ENCODE data around the gene SLC24A4.

Gene SLC24A4

GRCh38 chr14:92316176-92316575, 6.8 kb upstream of the SLC24A4 start:
- no peak for DNase-seq (ENCODE audit: extremely low read depth in 1 of 2, low read depth in 1 of 2)

GRCh38 chr14:92316937-92317336, 6.0 kb upstream of the SLC24A4 start:
- no peak for DNase-seq (ENCODE audit: extremely low read depth in 1 of 2, low read depth in 1 of 2)

GRCh38 chr14:92317511-92317910, 5.5 kb upstream of the SLC24A4 start:
- DNase-seq (ENCODE audit: extremely low read depth in 1 of 2, low read depth in 1 of 2) = no peak

GRCh38 chr14:92321701-92322100, 1.3 kb upstream of the SLC24A4 start:
- DNase-seq (ENCODE audit: extremely low read depth in 1 of 2, low read depth in 1 of 2) = no peak

GRCh38 chr14:92322516-92322915, 449 bp upstream of the SLC24A4 start:
- no peak for DNase-seq (ENCODE audit: extremely low read depth in 1 of 2, low read depth in 1 of 2)

GRCh38 chr14:92323916-92324818, 1.2 kb downstream of the SLC24A4 start:
- DNase-seq (ENCODE audit: extremely low read depth in 1 of 2, low read depth in 1 of 2) = no peak

GRCh38 chr14:92325835-92326234, 2.9 kb downstream of the SLC24A4 start:
- DNase-seq (ENCODE audit: extremely low read depth in 1 of 2, low read depth in 1 of 2) = no peak

GRCh38 chr14:92328664-92329255, 5.8 kb downstream of the SLC24A4 start:
- no peak for DNase-seq (ENCODE audit: extremely low read depth in 1 of 2, low read depth in 1 of 2)

GRCh38 chr14:92334050-92334449, 11.1 kb downstream of the SLC24A4 start:
- no peak for DNase-seq (ENCODE audit: extremely low read depth in 1 of 2, low read depth in 1 of 2)

GRCh38 chr14:92336363-92336762, 13.4 kb downstream of the SLC24A4 start:
- DNase-seq (ENCODE audit: extremely low read depth in 1 of 2, low read depth in 1 of 2) = no peak

- no peak for DNase-seq (ENCODE audit: extremely low read depth in 1 of 2, low read depth in 1 of 2)
These were observed 16.5 kb downstream of the SLC24A4 start for GRCh38 chr14:92339426-92339825.

GRCh38 chr14:92340071-92340470, 17.1 kb downstream of the SLC24A4 start:
- no peak for DNase-seq (ENCODE audit: extremely low read depth in 1 of 2, low read depth in 1 of 2)

- no peak for DNase-seq (ENCODE audit: extremely low read depth in 1 of 2, low read depth in 1 of 2)
These were observed 18.0 kb downstream of the SLC24A4 start for GRCh38 chr14:92340931-92341330.

GRCh38 chr14:92341791-92342190, 18.8 kb downstream of the SLC24A4 start:
- DNase-seq (ENCODE audit: extremely low read depth in 1 of 2, low read depth in 1 of 2) = no peak

- DNase-seq (ENCODE audit: extremely low read depth in 1 of 2, low read depth in 1 of 2) = no peak
These were observed 25.2 kb downstream of the SLC24A4 start for GRCh38 chr14:92348154-92348553.

- DNase-seq (ENCODE audit: extremely low read depth in 1 of 2, low read depth in 1 of 2) = no peak
These were observed 28.8 kb downstream of the SLC24A4 start for GRCh38 chr14:92351750-92352149.

GRCh38 chr14:92352158-92352985, 29.4 kb downstream of the SLC24A4 start:
- no peak for DNase-seq (ENCODE audit: extremely low read depth in 1 of 2, low read depth in 1 of 2)

- no peak for DNase-seq (ENCODE audit: extremely low read depth in 1 of 2, low read depth in 1 of 2)
These were observed 30.5 kb downstream of the SLC24A4 start for GRCh38 chr14:92353447-92353846.

GRCh38 chr14:92356677-92357076, 33.7 kb downstream of the SLC24A4 start:
- no peak for DNase-seq (ENCODE audit: extremely low read depth in 1 of 2, low read depth in 1 of 2)

- no peak for DNase-seq (ENCODE audit: extremely low read depth in 1 of 2, low read depth in 1 of 2)
These were observed 37.8 kb downstream of the SLC24A4 start for GRCh38 chr14:92360651-92361370.

- DNase-seq (ENCODE audit: extremely low read depth in 1 of 2, low read depth in 1 of 2) = no peak
These were observed 39.8 kb downstream of the SLC24A4 start for GRCh38 chr14:92362781-92363235.
